ENCODE measurements around the gene PIGP. TPM values are rescaled to one million over a fixed set of nuclear protein-coding genes. Genes with fewer than 3 reads are reported as not detected.

Gene PIGP
- total RNA-seq, 1 donor from 2014 or later = 16.1 TPM

DNA sequence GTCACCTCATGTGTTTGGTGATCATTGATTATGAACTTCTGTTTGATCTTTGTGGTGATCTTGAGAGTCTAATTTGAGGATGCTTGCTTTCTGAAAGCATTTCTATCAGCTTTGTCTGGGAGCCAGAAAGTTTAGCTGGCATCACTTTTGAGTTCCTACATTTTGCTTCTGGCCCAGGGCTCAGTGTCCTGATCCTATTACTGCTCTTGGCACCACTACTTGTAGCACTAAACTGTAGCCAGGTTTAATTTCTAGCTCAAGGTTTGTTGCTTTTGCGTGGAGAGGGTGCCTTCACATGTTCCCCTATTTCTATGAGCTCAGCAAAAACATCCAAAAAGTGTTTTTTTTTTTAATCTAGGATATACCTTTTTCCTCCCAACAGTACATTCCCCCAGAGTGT lies 9.5 kb upstream of the PIGP start:
- Mint-ChIP-seq H3K27ac (ENCODE audit: unreplicated experiment) (no peak overlapping the region), H3K4me3 (no peak overlapping the region), H3K4me1 (peaks cover 18% of the 10 kb centered on the region), H3K27me3 (ENCODE audit: low read depth) (no peaks in the 10 kb centered on the region), H3K36me3 (ENCODE audit: low read depth) (peaks cover 9% of the 10 kb centered on the region), H3K9me3 (peaks cover 4% of the 10 kb centered on the region)
- TF ChIP-seq, protein P1, sequence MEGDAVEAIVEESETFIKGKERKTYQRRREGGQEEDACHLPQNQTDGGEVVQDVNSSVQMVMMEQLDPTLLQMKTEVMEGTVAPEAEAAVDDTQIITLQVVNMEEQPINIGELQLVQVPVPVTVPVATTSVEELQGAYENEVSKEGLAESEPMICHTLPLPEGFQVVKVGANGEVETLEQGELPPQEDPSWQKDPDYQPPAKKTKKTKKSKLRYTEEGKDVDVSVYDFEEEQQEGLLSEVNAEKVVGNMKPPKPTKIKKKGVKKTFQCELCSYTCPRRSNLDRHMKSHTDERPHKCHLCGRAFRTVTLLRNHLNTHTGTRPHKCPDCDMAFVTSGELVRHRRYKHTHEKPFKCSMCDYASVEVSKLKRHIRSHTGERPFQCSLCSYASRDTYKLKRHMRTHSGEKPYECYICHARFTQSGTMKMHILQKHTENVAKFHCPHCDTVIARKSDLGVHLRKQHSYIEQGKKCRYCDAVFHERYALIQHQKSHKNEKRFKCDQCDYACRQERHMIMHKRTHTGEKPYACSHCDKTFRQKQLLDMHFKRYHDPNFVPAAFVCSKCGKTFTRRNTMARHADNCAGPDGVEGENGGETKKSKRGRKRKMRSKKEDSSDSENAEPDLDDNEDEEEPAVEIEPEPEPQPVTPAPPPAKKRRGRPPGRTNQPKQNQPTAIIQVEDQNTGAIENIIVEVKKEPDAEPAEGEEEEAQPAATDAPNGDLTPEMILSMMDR (conservative IDR thresholded peaks at IDR 0.05) = no peak
- DNase-seq (ENCODE audit: low read depth, low spot score) = no peak

DNA sequence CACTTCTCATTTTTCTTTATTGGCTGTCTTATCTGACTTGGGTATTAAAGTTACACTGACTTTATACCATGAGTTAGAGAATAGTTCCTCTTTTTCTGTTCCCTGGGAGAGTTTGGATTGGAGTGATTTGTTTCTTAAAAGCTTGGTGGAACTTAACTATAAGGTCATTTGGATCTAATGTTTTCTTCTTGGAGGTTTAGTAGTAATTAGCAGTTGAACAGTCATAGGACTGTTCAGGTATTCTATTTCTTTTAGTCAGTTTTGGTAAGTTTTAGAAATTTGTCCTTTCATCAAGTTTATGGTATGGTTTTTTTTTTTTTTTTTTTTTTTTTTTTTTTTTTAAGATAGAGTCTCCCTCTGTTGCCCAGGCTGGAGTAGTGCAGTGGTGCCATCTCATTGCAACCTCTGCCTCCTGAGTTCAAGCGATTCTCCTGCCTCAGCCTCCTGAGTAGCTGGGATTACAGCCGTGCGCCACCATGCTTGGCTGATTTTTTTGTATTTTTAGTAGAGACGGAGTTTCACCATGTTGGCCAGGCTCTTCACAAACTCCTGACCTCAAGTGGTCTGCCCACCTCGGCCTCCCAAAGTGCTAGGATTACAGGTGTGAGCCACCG lies 6.4 kb upstream of the PIGP start:
- TF ChIP-seq, protein P1 (conservative IDR thresholded peaks at IDR 0.05) = peak; percentile 25
- Mint-ChIP-seq H3K36me3 (ENCODE audit: low read depth) (peaks cover 9% of the 10 kb centered on the region), H3K27ac (ENCODE audit: unreplicated experiment) (no peak overlapping the region), H3K9me3 (peaks cover 4% of the 10 kb centered on the region), H3K27me3 (ENCODE audit: low read depth) (no peaks in the 10 kb centered on the region), H3K4me3 (peak overlapping the region; percentile 21), H3K4me1 (peaks cover 34% of the 10 kb centered on the region)
- DNase-seq (ENCODE audit: low read depth, low spot score) = no peak

DNA sequence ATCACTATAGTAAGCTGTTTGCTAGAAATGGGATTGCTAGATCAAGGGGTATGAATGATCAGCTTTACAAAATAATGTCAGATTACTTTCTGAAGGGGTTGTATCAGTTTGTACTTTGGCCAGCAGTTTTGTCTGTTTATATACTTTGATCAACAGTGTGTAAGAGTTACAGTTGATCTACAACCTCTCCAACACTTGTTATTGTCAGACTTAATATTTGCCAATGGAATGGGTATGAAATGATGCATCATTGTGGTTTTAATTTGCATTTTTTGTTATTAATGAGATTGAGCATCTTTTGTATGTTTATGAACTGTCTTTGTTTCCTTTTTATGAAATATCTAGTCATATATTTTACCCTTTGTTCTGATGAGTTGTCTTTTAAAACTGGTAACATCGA lies 4.5 kb upstream of the PIGP start:
- no peak for DNase-seq (ENCODE audit: low read depth, low spot score)
- Mint-ChIP-seq H3K4me3 (peak overlapping the region; percentile 60), H3K27ac (ENCODE audit: unreplicated experiment) (no peak overlapping the region), H3K27me3 (ENCODE audit: low read depth) (no peaks in the 10 kb centered on the region), H3K4me1 (peaks cover 35% of the 10 kb centered on the region), H3K9me3 (peaks cover 4% of the 10 kb centered on the region), H3K36me3 (ENCODE audit: low read depth) (peaks cover 6% of the 10 kb centered on the region)
- TF ChIP-seq, protein P1 (conservative IDR thresholded peaks at IDR 0.05) = no peak

DNA sequence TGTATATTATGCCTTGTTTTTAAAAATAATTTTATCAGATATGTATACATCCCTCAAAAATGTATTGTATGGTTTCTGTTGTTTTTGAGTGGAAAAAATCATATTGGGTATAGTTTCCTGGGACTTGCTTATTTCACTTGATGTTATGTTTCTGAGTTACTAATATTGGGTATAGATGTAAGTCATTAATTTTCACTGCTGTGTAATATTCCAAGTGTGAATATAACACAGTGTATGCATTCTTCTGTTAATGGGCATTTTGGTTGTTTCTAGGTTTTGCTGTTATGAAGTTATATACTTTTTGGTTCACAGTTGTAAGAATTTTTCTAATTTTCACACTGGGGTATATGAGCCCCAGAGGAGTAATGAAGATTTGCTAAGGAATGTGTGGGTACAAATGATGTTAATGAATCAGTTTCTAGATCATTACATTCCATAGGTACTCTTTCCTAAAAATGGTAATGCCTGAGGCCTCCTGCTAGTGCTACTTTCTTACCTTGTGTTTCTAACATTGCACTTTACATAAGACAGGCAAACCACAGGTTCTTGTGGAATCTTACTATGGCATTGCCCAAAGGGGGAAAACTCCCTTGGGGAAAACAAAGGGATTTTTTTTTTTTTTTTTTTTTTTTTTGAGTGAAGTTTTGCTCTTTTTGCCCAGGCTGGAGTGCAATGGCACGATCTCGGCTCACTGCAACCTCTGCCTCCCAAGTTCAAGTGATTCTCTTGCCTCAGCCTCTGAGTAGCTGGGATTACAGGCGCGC lies 3.4 kb upstream of the PIGP start:
- Mint-ChIP-seq H3K9me3 (peaks cover 4% of the 10 kb centered on the region), H3K4me3 (peak overlapping the region; percentile 39), H3K27ac (ENCODE audit: unreplicated experiment) (no peak overlapping the region), H3K27me3 (ENCODE audit: low read depth) (no peaks in the 10 kb centered on the region), H3K4me1 (peaks cover 45% of the 10 kb centered on the region), H3K36me3 (ENCODE audit: low read depth) (peaks cover 4% of the 10 kb centered on the region)
- DNase-seq (ENCODE audit: low read depth, low spot score) = no peak
- TF ChIP-seq, protein P1 (conservative IDR thresholded peaks at IDR 0.05) = no peak

DNA sequence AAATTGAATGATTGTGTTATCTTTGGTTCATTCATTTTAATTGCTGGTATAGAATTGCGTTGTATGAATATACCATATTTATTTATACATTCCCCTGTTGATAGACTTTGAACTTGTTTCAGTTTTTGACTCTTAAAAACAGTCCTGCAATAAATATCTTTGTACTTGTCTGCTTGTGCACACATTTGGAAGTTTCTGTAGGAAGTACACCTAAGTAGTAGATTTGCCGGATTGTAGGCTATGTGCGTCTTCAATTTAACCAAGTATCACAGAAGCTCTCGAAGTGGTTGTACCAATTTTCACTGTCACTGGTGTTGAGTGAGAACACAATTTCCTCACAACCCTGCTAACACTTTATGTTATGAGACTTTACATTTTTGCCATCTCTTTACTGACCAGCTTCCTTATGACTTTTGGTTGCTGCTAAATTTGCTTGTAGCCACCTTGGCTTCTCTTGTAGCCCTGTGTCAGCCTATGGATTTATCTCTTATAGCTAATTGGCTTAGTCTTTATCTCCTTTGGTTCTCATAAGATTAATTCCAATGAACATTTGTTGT lies 2.4 kb upstream of the PIGP start:
- no peak for DNase-seq (ENCODE audit: low read depth, low spot score)
- TF ChIP-seq, protein P1 (conservative IDR thresholded peaks at IDR 0.05) = no peak
- peaks cover 4% of the 10 kb centered on the region for H3K36me3 Mint-ChIP-seq (ENCODE audit: low read depth)
- peaks cover 54% of the 10 kb centered on the region for H3K4me1 Mint-ChIP-seq
- H3K9me3 Mint-ChIP-seq = peaks cover 4% of the 10 kb centered on the region
- no peaks in the 10 kb centered on the region for H3K27me3 Mint-ChIP-seq (ENCODE audit: low read depth)
- H3K27ac Mint-ChIP-seq (ENCODE audit: unreplicated experiment) = no peak overlapping the region
- H3K4me3 Mint-ChIP-seq = peak overlapping the region; percentile 97
